GM23338 (cell line): Measurements from ENCODE around the gene CACUL1. TPM values are rescaled to one million over a fixed set of nuclear protein-coding genes. Genes with fewer than 3 reads are reported as not detected.

ENCODE experiments used
- ATAC-seq: fragments of 200-7000 bp; cut with Tn5 transposase; 3 replicates; pipeline ENCODE4 v1.9.1; 2020
- DNase-seq: peaks from one replicate; pipeline ENCODE4 v3.0.0-alpha.2; 2015; ENCODE audit warnings: low spot score
- H2AFZ ChIP-seq: fragments of 200-600 bp; sonication (generic); 2 replicates; pipeline ENCODE4 v1.8.0; 2016; ENCODE audit warnings: antibody characterized with exemption, mild to moderate bottlenecking, moderate library complexity
- H3F3A ChIP-seq: fragments of 200-600 bp; sonication (generic); replicated peaks from 2 replicates; pipeline ENCODE4 v1.8.0; 2017; ENCODE audit warnings: antibody characterized with exemption, mixed run types, low read depth
- H3K27ac ChIP-seq: fragments of 200-600 bp; sonication (generic); 2 replicates; pipeline ENCODE4 v1.6.1; 2016; ENCODE audit warnings: low read depth
- H3K27me3 ChIP-seq: fragments of 200-600 bp; sonication (generic); 2 replicates; pipeline ENCODE4 v1.8.0; 2016; ENCODE audit warnings: mild to moderate bottlenecking, mixed run types, moderate library complexity; ENCODE audit not compliant: insufficient read depth
- H3K36me3 ChIP-seq: fragments of 200-600 bp; sonication (generic); 2 replicates; pipeline ENCODE4 v1.8.0; 2016; ENCODE audit warnings: mild to moderate bottlenecking; ENCODE audit not compliant: insufficient read depth
- H3K4me1 ChIP-seq: fragments of 200-600 bp; sonication (generic); 2 replicates; pipeline ENCODE4 v1.8.0; 2016; ENCODE audit warnings: mild to moderate bottlenecking, moderate library complexity; ENCODE audit not compliant: insufficient read depth
- H3K4me2 ChIP-seq: fragments of 200-600 bp; sonication (generic); 2 replicates; pipeline ENCODE4 v1.7.1; 2017; ENCODE audit warnings: mixed run types
- H3K4me3 ChIP-seq: fragments of 200-600 bp; sonication (generic); 2 replicates; pipeline ENCODE4 v1.6.1; 2016; ENCODE audit warnings: mixed run types
- H3K79me2 ChIP-seq: fragments of 200-600 bp; sonication (generic); replicated peaks from 2 replicates; pipeline ENCODE4 v1.8.0; 2017; ENCODE audit warnings: mild to moderate bottlenecking; ENCODE audit not compliant: insufficient read depth
- H3K9me2 ChIP-seq: fragments of 200-600 bp; sonication (generic); 2 replicates; pipeline ENCODE4 v1.8.0; 2017; ENCODE audit not compliant: insufficient read depth
- H4K20me1 ChIP-seq: fragments of 200-600 bp; sonication (generic); replicated peaks from 2 replicates; pipeline ENCODE4 v1.8.0; 2017; ENCODE audit warnings: mild to moderate bottlenecking; ENCODE audit not compliant: insufficient read depth
- H3K27ac Mint-ChIP-seq: 2 replicates; pipeline ENCODE4 v1.8.0; 2020; ENCODE audit warnings: inconsistent platforms, mild to moderate bottlenecking, moderate library complexity, mixed read lengths
- H3K27me3 Mint-ChIP-seq: 3 replicates; pipeline ENCODE4 v1.8.0; 2022; ENCODE audit warnings: low read depth, mild to moderate bottlenecking, moderate library complexity, mixed read lengths, inconsistent platforms; ENCODE audit not compliant: insufficient read depth, poor library complexity
- H3K36me3 Mint-ChIP-seq: 3 replicates; pipeline ENCODE4 v1.8.0; 2021; ENCODE audit warnings: low read depth, mild to moderate bottlenecking, inconsistent platforms, moderate library complexity, mixed read lengths
- H3K4me1 Mint-ChIP-seq: 3 replicates; pipeline ENCODE4 v1.8.0; 2020; ENCODE audit warnings: mild to moderate bottlenecking, inconsistent platforms, mixed read lengths
- H3K4me3 Mint-ChIP-seq: 3 replicates; pipeline ENCODE4 v1.8.0; 2021; ENCODE audit warnings: moderate library complexity, mild to moderate bottlenecking, inconsistent platforms, mixed read lengths
- H3K9me3 Mint-ChIP-seq: 3 replicates; pipeline ENCODE4 v1.8.0; 2020; ENCODE audit warnings: moderate library complexity, mild to moderate bottlenecking, inconsistent platforms, mixed read lengths
- CREB1 ChIP-seq: fragments of 250-450 bp; sonication (Bioruptor Pico); IDR thresholded peaks from 2 replicates; pipeline ENCODE4 v1.5.0; 2020; ENCODE audit warnings: low read depth, mild to moderate bottlenecking, moderate library complexity
- EZH2phosphoT487 ChIP-seq: fragments of 200-600 bp; sonication (generic); IDR thresholded peaks from one replicate; pipeline ENCODE4 v1.8.1; 2018; ENCODE audit warnings: antibody characterized with exemption; ENCODE audit not compliant: unreplicated experiment
- NANOG ChIP-seq: IDR thresholded peaks from 2 replicates; pipeline ENCODE4 v1.6.1; 2016; ENCODE audit warnings: antibody characterized with exemption, borderline replicate concordance
- REST ChIP-seq: IDR thresholded peaks from one replicate; pipeline ENCODE4 v1.6.1; 2018; ENCODE audit warnings: antibody characterized with exemption; ENCODE audit not compliant: unreplicated experiment
- STAT1 ChIP-seq: IDR thresholded peaks from one replicate; pipeline ENCODE4 v1.6.1; 2016; ENCODE audit warnings: antibody characterized with exemption; ENCODE audit not compliant: unreplicated experiment
- ZNF331 ChIP-seq: fragments of 250-450 bp; sonication (Bioruptor Pico); IDR thresholded peaks from 2 replicates; pipeline ENCODE4 v1.5.0; 2020; ENCODE audit warnings: low read depth, mild to moderate bottlenecking, moderate library complexity
- polyA plus RNA-seq: library from polyadenylated mRNA; unstranded; fragments of >200 nt; fragmentation: Nextera tagmentation; extraction: Ambion mirVana; gene quantifications from 2 replicates; pipeline ENCODE4 v1.2.1, GENCODE V29; 2016
- total RNA-seq: library from RNA; depleted of rRNA; stranded (reverse); fragments of >200 nt; shearing (Covaris generic); gene quantifications from 2 replicates; pipeline ENCODE4 v1.2.3, GENCODE V29; 2014
- TF ChIP-seq, protein P1 (sequence below), 2 experiments: fragments of 200-600 bp in 1 of 2; sonication (generic) in 1 of 2; conservative IDR thresholded peaks; 2 replicates each; pipeline versions ENCODE4 v1.5.1 to v1.6.1; 2016 to 2017; ENCODE audit warnings: antibody characterized with exemption in 2 of 2, low read depth in 2 of 2, mild to moderate bottlenecking in 2 of 2, moderate library complexity in 1 of 2
- TF ChIP-seq, protein P2 (sequence below): IDR thresholded peaks from 2 replicates; pipeline ENCODE4 v1.6.1; 2016; ENCODE audit warnings: antibody characterized with exemption
- TF ChIP-seq, protein P3 (sequence below): fragments of 250-450 bp; sonication (Bioruptor Pico); IDR thresholded peaks from 2 replicates; pipeline ENCODE4 v1.5.0; 2020; ENCODE audit warnings: mild to moderate bottlenecking, moderate library complexity

Gene CACUL1
- total and polyA plus RNA-seq, 2 experiments from 2014 or later = 46.4 to 59.4 TPM

DNA sequence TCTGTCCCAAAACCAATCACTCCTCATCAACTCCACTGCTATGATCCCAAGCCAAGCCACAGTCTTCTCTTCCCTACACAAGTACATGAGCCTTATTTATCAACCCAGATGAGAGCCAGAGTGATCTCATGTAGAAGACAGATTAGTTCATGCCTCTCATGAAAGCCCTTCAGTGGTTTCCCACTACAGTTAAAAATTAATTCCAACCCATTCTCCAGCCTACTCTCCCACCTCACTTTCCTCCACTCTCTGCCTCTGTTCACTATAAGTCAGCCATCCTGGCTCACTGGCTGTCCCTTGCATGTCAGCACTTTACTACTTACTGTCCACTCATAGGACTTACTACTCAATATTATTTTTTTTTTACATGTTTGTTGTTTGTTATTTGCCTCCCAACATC lies 67.3 kb downstream of the CACUL1 start:
- ATAC-seq (no peak), DNase-seq (no peak)
- Mint-ChIP-seq H3K4me1 (no peaks in the 10 kb centered on the region), H3K27me3 (no peaks in the 10 kb centered on the region), H3K9me3 (no peaks in the 10 kb centered on the region), H3K27ac (no peak overlapping the region), H3K4me3 (no peak overlapping the region), H3K36me3 (peaks cover 31% of the 10 kb centered on the region)
- Histone ChIP-seq H3K4me1 (no peaks in the 10 kb centered on the region), H3K27me3 (no peaks in the 10 kb centered on the region), H4K20me1 (peaks cover 19% of the 10 kb centered on the region), H3K9me2 (no peaks in the 10 kb centered on the region), H3F3A (no peaks in the 10 kb centered on the region), H3K36me3 (peaks cover 9% of the 10 kb centered on the region; the same call in 1 of the 2 replicates), H3K4me2 (no peak overlapping the region), H3K4me3 (no peak overlapping the region), H2AFZ (no peak overlapping the region), H3K27ac (no peak overlapping the region), H3K79me2 (peaks cover 8% of the 10 kb centered on the region)
- TF ChIP-seq, protein P1, sequence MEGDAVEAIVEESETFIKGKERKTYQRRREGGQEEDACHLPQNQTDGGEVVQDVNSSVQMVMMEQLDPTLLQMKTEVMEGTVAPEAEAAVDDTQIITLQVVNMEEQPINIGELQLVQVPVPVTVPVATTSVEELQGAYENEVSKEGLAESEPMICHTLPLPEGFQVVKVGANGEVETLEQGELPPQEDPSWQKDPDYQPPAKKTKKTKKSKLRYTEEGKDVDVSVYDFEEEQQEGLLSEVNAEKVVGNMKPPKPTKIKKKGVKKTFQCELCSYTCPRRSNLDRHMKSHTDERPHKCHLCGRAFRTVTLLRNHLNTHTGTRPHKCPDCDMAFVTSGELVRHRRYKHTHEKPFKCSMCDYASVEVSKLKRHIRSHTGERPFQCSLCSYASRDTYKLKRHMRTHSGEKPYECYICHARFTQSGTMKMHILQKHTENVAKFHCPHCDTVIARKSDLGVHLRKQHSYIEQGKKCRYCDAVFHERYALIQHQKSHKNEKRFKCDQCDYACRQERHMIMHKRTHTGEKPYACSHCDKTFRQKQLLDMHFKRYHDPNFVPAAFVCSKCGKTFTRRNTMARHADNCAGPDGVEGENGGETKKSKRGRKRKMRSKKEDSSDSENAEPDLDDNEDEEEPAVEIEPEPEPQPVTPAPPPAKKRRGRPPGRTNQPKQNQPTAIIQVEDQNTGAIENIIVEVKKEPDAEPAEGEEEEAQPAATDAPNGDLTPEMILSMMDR (conservative IDR thresholded peaks at IDR 0.05; ENCODE audit: low read depth in 2 of 2) = no peak
- TF ChIP-seq ZNF331 (CRISPR knock-in tag) = no peak

GRCh38 chr10:118682533-118682932 lies 72.2 kb downstream of the CACUL1 start:
- ATAC-seq (no peak), DNase-seq (no peak)
- Mint-ChIP-seq H3K27me3 (no peaks in the 10 kb centered on the region), H3K27ac (no peak overlapping the region), H3K4me3 (no peak overlapping the region), H3K36me3 (peaks cover 29% of the 10 kb centered on the region), H3K4me1 (no peaks in the 10 kb centered on the region), H3K9me3 (no peaks in the 10 kb centered on the region)
- Histone ChIP-seq H3K4me3 (no peak overlapping the region), H3K27ac (no peak overlapping the region), H3K9me2 (no peaks in the 10 kb centered on the region), H3F3A (no peaks in the 10 kb centered on the region), H4K20me1 (peaks cover 16% of the 10 kb centered on the region; the same call in 1 of the 2 replicates), H3K27me3 (no peaks in the 10 kb centered on the region), H3K36me3 (peaks cover 12% of the 10 kb centered on the region; the same call in 1 of the 2 replicates), H3K4me1 (no peaks in the 10 kb centered on the region), H3K79me2 (no peaks in the 10 kb centered on the region; the same call in 1 of the 2 replicates), H2AFZ (no peak overlapping the region), H3K4me2 (no peak overlapping the region)
- TF ChIP-seq NANOG = no peak
- no peak for TF ChIP-seq CREB1 (CRISPR knock-in tag)
- TF ChIP-seq, protein P2, sequence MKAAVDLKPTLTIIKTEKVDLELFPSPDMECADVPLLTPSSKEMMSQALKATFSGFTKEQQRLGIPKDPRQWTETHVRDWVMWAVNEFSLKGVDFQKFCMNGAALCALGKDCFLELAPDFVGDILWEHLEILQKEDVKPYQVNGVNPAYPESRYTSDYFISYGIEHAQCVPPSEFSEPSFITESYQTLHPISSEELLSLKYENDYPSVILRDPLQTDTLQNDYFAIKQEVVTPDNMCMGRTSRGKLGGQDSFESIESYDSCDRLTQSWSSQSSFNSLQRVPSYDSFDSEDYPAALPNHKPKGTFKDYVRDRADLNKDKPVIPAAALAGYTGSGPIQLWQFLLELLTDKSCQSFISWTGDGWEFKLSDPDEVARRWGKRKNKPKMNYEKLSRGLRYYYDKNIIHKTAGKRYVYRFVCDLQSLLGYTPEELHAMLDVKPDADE = no peak
- no peak for TF ChIP-seq STAT1
- TF ChIP-seq, protein P3, sequence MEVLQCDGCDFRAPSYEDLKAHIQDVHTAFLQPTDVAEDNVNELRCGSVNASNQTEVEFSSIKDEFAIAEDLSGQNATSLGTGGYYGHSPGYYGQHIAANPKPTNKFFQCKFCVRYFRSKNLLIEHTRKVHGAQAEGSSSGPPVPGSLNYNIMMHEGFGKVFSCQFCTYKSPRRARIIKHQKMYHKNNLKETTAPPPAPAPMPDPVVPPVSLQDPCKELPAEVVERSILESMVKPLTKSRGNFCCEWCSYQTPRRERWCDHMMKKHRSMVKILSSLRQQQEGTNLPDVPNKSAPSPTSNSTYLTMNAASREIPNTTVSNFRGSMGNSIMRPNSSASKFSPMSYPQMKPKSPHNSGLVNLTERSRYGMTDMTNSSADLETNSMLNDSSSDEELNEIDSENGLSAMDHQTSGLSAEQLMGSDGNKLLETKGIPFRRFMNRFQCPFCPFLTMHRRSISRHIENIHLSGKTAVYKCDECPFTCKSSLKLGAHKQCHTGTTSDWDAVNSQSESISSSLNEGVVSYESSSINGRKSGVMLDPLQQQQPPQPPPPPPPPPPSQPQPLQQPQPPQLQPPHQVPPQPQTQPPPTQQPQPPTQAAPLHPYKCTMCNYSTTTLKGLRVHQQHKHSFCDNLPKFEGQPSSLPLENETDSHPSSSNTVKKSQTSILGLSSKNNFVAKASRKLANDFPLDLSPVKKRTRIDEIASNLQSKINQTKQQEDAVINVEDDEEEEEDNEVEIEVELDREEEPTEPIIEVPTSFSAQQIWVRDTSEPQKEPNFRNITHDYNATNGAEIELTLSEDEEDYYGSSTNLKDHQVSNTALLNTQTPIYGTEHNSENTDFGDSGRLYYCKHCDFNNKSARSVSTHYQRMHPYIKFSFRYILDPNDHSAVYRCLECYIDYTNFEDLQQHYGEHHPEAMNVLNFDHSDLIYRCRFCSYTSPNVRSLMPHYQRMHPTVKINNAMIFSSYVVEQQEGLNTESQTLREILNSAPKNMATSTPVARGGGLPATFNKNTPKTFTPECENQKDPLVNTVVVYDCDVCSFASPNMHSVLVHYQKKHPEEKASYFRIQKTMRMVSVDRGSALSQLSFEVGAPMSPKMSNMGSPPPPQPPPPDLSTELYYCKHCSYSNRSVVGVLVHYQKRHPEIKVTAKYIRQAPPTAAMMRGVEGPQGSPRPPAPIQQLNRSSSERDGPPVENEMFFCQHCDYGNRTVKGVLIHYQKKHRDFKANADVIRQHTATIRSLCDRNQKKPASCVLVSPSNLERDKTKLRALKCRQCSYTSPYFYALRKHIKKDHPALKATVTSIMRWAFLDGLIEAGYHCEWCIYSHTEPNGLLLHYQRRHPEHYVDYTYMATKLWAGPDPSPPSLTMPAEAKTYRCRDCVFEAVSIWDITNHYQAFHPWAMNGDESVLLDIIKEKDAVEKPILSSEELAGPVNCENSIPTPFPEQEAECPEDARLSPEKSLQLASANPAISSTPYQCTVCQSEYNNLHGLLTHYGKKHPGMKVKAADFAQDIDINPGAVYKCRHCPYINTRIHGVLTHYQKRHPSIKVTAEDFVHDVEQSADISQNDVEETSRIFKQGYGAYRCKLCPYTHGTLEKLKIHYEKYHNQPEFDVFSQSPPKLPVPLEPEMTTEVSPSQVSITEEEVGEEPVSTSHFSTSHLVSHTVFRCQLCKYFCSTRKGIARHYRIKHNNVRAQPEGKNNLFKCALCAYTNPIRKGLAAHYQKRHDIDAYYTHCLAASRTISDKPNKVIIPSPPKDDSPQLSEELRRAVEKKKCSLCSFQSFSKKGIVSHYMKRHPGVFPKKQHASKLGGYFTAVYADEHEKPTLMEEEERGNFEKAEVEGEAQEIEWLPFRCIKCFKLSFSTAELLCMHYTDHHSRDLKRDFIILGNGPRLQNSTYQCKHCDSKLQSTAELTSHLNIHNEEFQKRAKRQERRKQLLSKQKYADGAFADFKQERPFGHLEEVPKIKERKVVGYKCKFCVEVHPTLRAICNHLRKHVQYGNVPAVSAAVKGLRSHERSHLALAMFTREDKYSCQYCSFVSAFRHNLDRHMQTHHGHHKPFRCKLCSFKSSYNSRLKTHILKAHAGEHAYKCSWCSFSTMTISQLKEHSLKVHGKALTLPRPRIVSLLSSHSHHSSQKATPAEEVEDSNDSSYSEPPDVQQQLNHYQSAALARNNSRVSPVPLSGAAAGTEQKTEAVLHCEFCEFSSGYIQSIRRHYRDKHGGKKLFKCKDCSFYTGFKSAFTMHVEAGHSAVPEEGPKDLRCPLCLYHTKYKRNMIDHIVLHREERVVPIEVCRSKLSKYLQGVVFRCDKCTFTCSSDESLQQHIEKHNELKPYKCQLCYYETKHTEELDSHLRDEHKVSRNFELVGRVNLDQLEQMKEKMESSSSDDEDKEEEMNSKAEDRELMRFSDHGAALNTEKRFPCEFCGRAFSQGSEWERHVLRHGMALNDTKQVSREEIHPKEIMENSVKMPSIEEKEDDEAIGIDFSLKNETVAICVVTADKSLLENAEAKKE (CRISPR knock-in tag) = no peak
- TF ChIP-seq REST = no peak
- no peak for TF ChIP-seq ZNF331 (CRISPR knock-in tag)
- TF ChIP-seq EZH2phosphoT487 = no peak
